T-helper 2 cell treated with Interferon-gamma antibody and Interleukin-4, amounts not matched to agents 100 ng/mL and 5 ng/mL, for 36 hours (primary cell): ENCODE data around the gene PTPRN2. TPM values are rescaled to one million over a fixed set of nuclear protein-coding genes. Genes with fewer than 3 reads are reported as not detected.

Experiments
- intact Hi-C: fragments of 100-400 bp; cut with micrococcal nuclease; formaldehyde crosslinking; loops from one replicate; pipeline ENCODE4 v1.15.1; 2023
- total RNA-seq: library from RNA; stranded (reverse); gene quantifications from 2 replicates; pipeline ENCODE4 v1.2.3, GENCODE V29; 2022

PTPRN2 gene
- total RNA-seq, 1 donor from 2014 or later: 5.1 TPM

GRCh38 chr7:157556642-157556944, 1031.0 kb downstream of the PTPRN2 start:
- intact Hi-C loops: no loop called here

GRCh38 chr7:157555944-157556641, 1031.5 kb downstream of the PTPRN2 start:
- intact Hi-C loops: no loop called here

GRCh38 chr7:157555313-157555712, 1032.3 kb downstream of the PTPRN2 start:
- intact Hi-C loops: no loop called here

- intact Hi-C loops: no loop called here
These were observed 1033.0 kb downstream of the PTPRN2 start for GRCh38 chr7:157554393-157555238.

GRCh38 chr7:157553256-157553655, 1034.4 kb downstream of the PTPRN2 start:
- intact Hi-C loops: no loop called here

GRCh38 chr7:157552295-157552993, 1035.2 kb downstream of the PTPRN2 start:
- intact Hi-C loops: no loop called here

- intact Hi-C loops: no loop called here
These were observed 1036.1 kb downstream of the PTPRN2 start for GRCh38 chr7:157551325-157552070.

- intact Hi-C loops: no loop called here
These were observed 1037.0 kb downstream of the PTPRN2 start for GRCh38 chr7:157550300-157551275.

GRCh38 chr7:157549612-157550299, 1037.9 kb downstream of the PTPRN2 start:
- intact Hi-C loops: no loop called here

GRCh38 chr7:157548691-157549303, 1038.8 kb downstream of the PTPRN2 start:
- intact Hi-C loops: no loop called here

GRCh38 chr7:157547611-157548010, 1040.0 kb downstream of the PTPRN2 start:
- intact Hi-C loops: no loop called here

GRCh38 chr7:157547102-157547501, 1040.5 kb downstream of the PTPRN2 start:
- intact Hi-C loops: no loop called here

GRCh38 chr7:157545681-157546060, 1042.0 kb downstream of the PTPRN2 start:
- intact Hi-C loops: no loop called here

- intact Hi-C loops: no loop called here
These were observed 1042.5 kb downstream of the PTPRN2 start for GRCh38 chr7:157544980-157545680.

GRCh38 chr7:157544226-157544625, 1043.4 kb downstream of the PTPRN2 start:
- intact Hi-C loops: no loop called here

GRCh38 chr7:157543791-157544190, 1043.8 kb downstream of the PTPRN2 start:
- intact Hi-C loops: no loop called here

GRCh38 chr7:157543276-157543675, 1044.3 kb downstream of the PTPRN2 start:
- intact Hi-C loops: no loop called here
